ENCODE results near the gene ROGDI. TPM values are rescaled to one million over a fixed set of nuclear protein-coding genes. Genes with fewer than 3 reads are reported as not detected.

The ROGDI gene
- total and polyA plus RNA-seq, 5 donors from 2014 or later = 4.6 to 15.9 (median 7.1) TPM

DNA sequence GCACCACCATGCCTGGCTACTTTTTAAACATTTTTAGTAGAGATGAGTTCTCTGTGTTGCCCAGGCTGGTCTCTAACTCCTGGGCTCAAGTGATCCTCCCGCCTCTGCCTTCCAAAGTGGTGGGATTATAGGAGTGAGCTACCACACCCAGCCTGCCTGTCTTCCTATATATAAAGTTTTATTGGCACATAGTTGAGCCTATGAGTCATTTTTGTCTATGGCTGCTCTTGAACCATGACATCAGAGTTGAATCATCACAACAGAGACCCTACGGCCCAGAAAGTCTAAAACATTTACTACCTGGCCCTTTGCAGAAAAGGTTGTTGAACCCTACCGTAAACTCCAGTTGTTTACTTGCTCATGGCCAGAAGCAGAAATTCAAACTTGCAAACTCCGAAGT lies 22.2 kb downstream of the ROGDI start:
- Histone ChIP-seq H3K27me3 (ENCODE audit: control insufficient read depth, insufficient read depth, low read length) (no peaks in the 10 kb centered on the region), H3K9me3 (ENCODE audit: control insufficient read depth in 2 of 2, low read length in 2 of 2) (no peaks in the 10 kb centered on the region), H3K27ac (ENCODE audit: insufficient read depth, low read length, poor library complexity, severe bottlenecking) (no peak overlapping the region), H3K36me3 (ENCODE audit: control insufficient read depth, insufficient read depth, low read length) (no peaks in the 10 kb centered on the region), H3K4me3 (ENCODE audit: low read depth, low read length) (no peak overlapping the region), H3K4me1 (ENCODE audit: control insufficient read depth, insufficient read depth, low read length, poor library complexity, severe bottlenecking) (no peaks in the 10 kb centered on the region)
- Mint-ChIP-seq H3K9me3 (no peaks in the 10 kb centered on the region), H3K4me3 (no peak overlapping the region), H3K4me1 (no peaks in the 10 kb centered on the region), H3K27me3 (peaks cover 5% of the 10 kb centered on the region), H3K27ac (no peak overlapping the region), H3K36me3 (no peaks in the 10 kb centered on the region)
- DNase-seq (no peak), ATAC-seq (ENCODE audit: low read depth in 2 of 2) (no peak)

DNA sequence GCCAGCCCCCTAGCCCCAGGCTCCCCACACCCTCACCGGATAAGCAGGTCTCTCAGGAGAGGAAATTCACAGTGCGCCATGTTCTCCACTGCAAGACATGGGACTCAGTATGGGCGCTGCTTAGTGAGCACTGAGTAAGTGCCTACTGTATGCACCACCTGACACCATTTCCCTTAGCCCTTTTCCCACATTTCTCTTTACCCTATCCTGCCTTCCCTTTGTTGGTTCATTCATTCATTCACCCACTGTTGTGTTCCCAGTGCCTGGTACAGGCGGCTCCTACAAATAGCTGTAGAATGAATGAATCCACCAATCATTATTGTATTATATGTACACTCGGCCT lies 24.4 kb downstream of the ROGDI start:
- ATAC-seq (ENCODE audit: low read depth in 2 of 2) = no peak
- no peaks in the 10 kb centered on the region for H3K9me3 ChIP-seq (ENCODE audit: control insufficient read depth in 2 of 2, low read length in 2 of 2)
- H3K36me3 Mint-ChIP-seq = no peaks in the 10 kb centered on the region
- H3K4me3 ChIP-seq (ENCODE audit: low read depth, low read length) = no peak overlapping the region
- H3K4me1 ChIP-seq (ENCODE audit: control insufficient read depth, insufficient read depth, low read length, poor library complexity, severe bottlenecking) = no peaks in the 10 kb centered on the region
- H3K4me3 Mint-ChIP-seq = peak overlapping the region in 1 of 4 donors; percentile 12
- no peaks in the 10 kb centered on the region for H3K9me3 Mint-ChIP-seq
- DNase-seq = no peak
- H3K36me3 ChIP-seq (ENCODE audit: control insufficient read depth, insufficient read depth, low read length) = no peaks in the 10 kb centered on the region
- H3K27me3 Mint-ChIP-seq = peaks cover 5% of the 10 kb centered on the region
- no peak overlapping the region for H3K27ac ChIP-seq (ENCODE audit: insufficient read depth, low read length, poor library complexity, severe bottlenecking)
- no peak overlapping the region for H3K27ac Mint-ChIP-seq
- peaks cover 0 to 3% (median 1%) of the 10 kb centered on the region in 4 donors for H3K4me1 Mint-ChIP-seq
- no peaks in the 10 kb centered on the region for H3K27me3 ChIP-seq (ENCODE audit: control insufficient read depth, insufficient read depth, low read length)

DNA sequence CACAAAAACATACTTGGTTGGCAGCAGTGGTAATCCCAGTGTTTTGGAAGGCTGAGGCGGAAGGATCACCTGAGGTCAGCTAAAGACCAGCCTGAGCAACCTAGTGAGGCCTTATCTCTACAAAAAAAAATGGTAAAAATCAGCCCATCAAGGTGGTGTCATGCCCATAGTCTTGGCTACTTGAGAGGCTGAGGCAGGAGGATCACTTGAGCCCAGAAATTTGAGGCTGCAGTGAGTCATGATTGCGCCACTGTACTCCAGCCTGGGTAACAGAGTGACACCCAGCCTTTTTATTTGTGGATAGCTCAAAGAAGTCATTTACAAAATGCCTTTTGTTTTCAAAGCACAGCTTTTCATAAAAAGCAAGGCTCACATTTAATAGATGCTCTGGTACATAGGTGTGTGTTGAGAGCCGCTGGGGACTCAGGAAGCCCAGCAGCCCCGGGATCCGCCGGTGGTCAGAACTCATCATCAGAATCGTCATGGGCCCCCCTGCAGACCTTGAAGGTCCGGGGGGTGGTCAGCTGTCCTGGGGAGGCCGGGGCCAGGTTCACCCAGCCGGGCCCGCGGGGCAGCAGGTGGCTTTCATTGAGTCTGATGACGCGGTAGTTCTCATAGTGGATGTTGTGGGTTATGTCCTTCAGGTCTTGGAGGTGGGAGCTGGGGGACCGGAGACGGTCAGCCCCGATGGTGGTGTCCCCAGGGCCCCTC lies 24.9 kb downstream of the ROGDI start:
- peaks cover 5% of the 10 kb centered on the region for H3K27me3 Mint-ChIP-seq
- no peaks in the 10 kb centered on the region for H3K9me3 Mint-ChIP-seq
- no peaks in the 10 kb centered on the region for H3K36me3 Mint-ChIP-seq
- H3K27me3 ChIP-seq (ENCODE audit: control insufficient read depth, insufficient read depth, low read length) = no peaks in the 10 kb centered on the region
- no peaks in the 10 kb centered on the region for H3K9me3 ChIP-seq (ENCODE audit: control insufficient read depth in 2 of 2, low read length in 2 of 2)
- peak overlapping the region in 1 of 4 donors; percentile 12 for H3K4me3 Mint-ChIP-seq
- H3K36me3 ChIP-seq (ENCODE audit: control insufficient read depth, insufficient read depth, low read length) = no peaks in the 10 kb centered on the region
- ATAC-seq (ENCODE audit: low read depth in 2 of 2) (no peak), DNase-seq (no peak)
- H3K4me3 ChIP-seq (ENCODE audit: low read depth, low read length) = no peak overlapping the region
- H3K27ac Mint-ChIP-seq = no peak overlapping the region
- H3K4me1 Mint-ChIP-seq = peaks cover 0 to 3% (median 1%) of the 10 kb centered on the region in 4 donors
- H3K4me1 ChIP-seq (ENCODE audit: control insufficient read depth, insufficient read depth, low read length, poor library complexity, severe bottlenecking) = no peaks in the 10 kb centered on the region
- H3K27ac ChIP-seq (ENCODE audit: insufficient read depth, low read length, poor library complexity, severe bottlenecking) = no peak overlapping the region

DNA sequence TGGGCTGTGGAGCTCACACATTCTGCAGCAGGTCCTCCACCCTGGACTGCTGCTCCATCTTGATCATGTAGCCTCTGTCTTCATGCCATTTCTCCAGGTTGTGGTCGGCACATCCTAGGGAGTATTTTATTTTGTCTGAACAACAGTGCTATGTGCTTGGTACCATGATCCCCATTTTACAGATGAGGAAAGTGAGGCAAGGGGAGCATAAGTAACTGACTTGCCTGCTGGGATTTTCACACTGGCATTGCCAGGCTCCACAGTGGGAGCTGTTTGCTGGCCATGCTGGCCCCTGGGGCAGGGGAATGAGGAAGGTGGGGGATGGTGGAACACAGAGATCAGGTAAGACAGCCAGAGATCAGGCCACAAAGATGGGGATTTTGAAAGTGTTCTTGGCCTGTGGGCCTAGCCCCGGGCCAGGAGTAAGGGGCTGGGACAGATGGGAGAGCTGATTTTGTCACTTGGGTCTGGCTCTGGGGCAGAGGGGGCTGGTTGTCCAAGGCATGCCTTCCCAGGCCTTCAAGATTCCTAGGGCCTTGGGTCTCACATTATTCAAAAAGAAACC lies 26.2 kb downstream of the ROGDI start:
- no peak for DNase-seq
- H3K4me1 ChIP-seq (ENCODE audit: control insufficient read depth, insufficient read depth, low read length, poor library complexity, severe bottlenecking) = no peaks in the 10 kb centered on the region
- no peak overlapping the region for H3K27ac ChIP-seq (ENCODE audit: insufficient read depth, low read length, poor library complexity, severe bottlenecking)
- Mint-ChIP-seq H3K4me1 (peaks cover 0 to 3% (median 1%) of the 10 kb centered on the region in 4 donors), H3K36me3 (no peaks in the 10 kb centered on the region), H3K27ac (no peak overlapping the region), H3K4me3 (no peak overlapping the region), H3K9me3 (no peaks in the 10 kb centered on the region), H3K27me3 (peaks cover 5% of the 10 kb centered on the region)
- H3K27me3 ChIP-seq (ENCODE audit: control insufficient read depth, insufficient read depth, low read length) = no peaks in the 10 kb centered on the region
- no peak overlapping the region for H3K4me3 ChIP-seq (ENCODE audit: low read depth, low read length)
- ATAC-seq (ENCODE audit: low read depth in 2 of 2) = no peak
- H3K36me3 ChIP-seq (ENCODE audit: control insufficient read depth, insufficient read depth, low read length) = no peaks in the 10 kb centered on the region
- no peaks in the 10 kb centered on the region for H3K9me3 ChIP-seq (ENCODE audit: control insufficient read depth in 2 of 2, low read length in 2 of 2)

DNA sequence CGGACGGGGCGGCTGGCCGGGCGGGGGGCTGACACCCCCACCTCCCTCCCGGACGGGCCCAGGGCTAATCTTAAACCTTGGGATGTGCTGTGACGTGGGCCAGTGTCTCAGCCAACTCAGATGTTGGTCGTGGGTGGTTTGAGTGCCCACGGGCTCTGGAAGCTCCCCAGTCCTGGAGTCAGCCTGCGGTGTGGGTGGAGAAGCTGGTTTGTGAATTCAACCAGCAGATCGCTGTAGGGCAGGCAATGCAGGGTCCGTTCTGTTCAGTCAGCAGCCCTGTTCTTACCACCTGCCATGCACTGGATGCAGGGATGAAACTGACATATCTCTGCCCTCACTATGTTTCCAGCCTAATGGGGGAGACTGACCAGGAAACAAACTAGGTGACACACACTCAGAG lies 27.4 kb downstream of the ROGDI start:
- Mint-ChIP-seq H3K4me3 (no peak overlapping the region), H3K27me3 (peaks cover under 1% of the 10 kb centered on the region), H3K36me3 (no peaks in the 10 kb centered on the region), H3K9me3 (no peaks in the 10 kb centered on the region), H3K4me1 (peaks cover 0 to 3% (median 1%) of the 10 kb centered on the region in 4 donors), H3K27ac (no peak overlapping the region)
- ATAC-seq (ENCODE audit: low read depth in 2 of 2) = no peak
- no peaks in the 10 kb centered on the region for H3K36me3 ChIP-seq (ENCODE audit: control insufficient read depth, insufficient read depth, low read length)
- no peaks in the 10 kb centered on the region for H3K27me3 ChIP-seq (ENCODE audit: control insufficient read depth, insufficient read depth, low read length)
- no peak for DNase-seq
- no peak overlapping the region for H3K4me3 ChIP-seq (ENCODE audit: low read depth, low read length)
- H3K9me3 ChIP-seq (ENCODE audit: control insufficient read depth in 2 of 2, low read length in 2 of 2) = no peaks in the 10 kb centered on the region
- H3K27ac ChIP-seq (ENCODE audit: insufficient read depth, low read length, poor library complexity, severe bottlenecking) = no peak overlapping the region
- no peaks in the 10 kb centered on the region for H3K4me1 ChIP-seq (ENCODE audit: control insufficient read depth, insufficient read depth, low read length, poor library complexity, severe bottlenecking)

DNA sequence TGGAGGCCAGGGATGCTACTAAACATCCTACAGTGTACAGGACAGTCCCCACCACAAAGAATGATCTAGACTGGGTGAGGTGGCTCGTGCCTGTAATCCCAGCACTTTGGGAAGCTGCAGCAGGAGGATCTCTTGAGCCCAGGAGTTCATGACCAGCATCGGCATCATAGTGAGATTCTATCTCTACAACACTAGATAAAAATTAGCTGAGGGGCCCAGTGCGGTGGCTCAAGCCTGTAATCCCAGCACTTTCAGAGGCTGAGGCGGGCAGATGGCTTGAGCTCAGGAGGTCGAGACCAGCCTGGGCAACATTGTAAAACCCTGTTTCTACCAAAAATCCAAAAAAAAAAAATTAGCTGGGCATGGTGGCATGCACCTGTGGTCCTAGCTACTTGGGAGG lies 30.1 kb downstream of the ROGDI start:
- Histone ChIP-seq H3K4me1 (ENCODE audit: control insufficient read depth, insufficient read depth, low read length, poor library complexity, severe bottlenecking) (peaks cover 14% of the 10 kb centered on the region), H3K9me3 (ENCODE audit: control insufficient read depth in 2 of 2, low read length in 2 of 2) (no peaks in the 10 kb centered on the region), H3K27ac (ENCODE audit: insufficient read depth, low read length, poor library complexity, severe bottlenecking) (no peak overlapping the region), H3K36me3 (ENCODE audit: control insufficient read depth, insufficient read depth, low read length) (no peaks in the 10 kb centered on the region), H3K4me3 (ENCODE audit: low read depth, low read length) (no peak overlapping the region), H3K27me3 (ENCODE audit: control insufficient read depth, insufficient read depth, low read length) (no peaks in the 10 kb centered on the region)
- ATAC-seq (ENCODE audit: low read depth in 2 of 2) = no peak
- Mint-ChIP-seq H3K4me3 (no peak overlapping the region), H3K36me3 (no peaks in the 10 kb centered on the region), H3K27me3 (no peaks in the 10 kb centered on the region), H3K27ac (no peak overlapping the region), H3K4me1 (peaks cover 10 to 24% (median 14%) of the 10 kb centered on the region in 4 donors), H3K9me3 (no peaks in the 10 kb centered on the region)
- DNase-seq = no peak

DNA sequence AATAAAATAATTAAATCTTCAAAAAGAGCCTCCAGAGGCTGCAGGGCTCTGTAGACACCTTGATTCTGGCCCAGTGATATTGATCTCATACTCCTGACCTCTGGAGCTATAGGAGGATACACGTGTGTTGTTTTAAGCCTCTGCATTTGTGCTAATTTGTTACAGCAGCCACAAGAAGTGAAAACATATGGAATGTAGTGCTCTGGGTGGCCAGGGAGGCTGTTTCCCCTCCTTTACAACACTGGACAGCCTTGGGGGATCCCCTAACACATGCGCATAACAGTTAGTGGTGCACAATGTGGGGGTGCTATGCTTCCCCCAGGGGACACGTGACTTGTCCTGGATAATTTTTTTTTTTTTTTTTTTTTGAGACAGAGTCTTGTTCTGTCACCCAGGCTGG lies 30.8 kb downstream of the ROGDI start:
- Histone ChIP-seq H3K27me3 (ENCODE audit: control insufficient read depth, insufficient read depth, low read length) (no peaks in the 10 kb centered on the region), H3K9me3 (ENCODE audit: control insufficient read depth in 2 of 2, low read length in 2 of 2) (no peaks in the 10 kb centered on the region), H3K27ac (ENCODE audit: insufficient read depth, low read length, poor library complexity, severe bottlenecking) (no peak overlapping the region), H3K4me1 (ENCODE audit: control insufficient read depth, insufficient read depth, low read length, poor library complexity, severe bottlenecking) (peaks cover 19% of the 10 kb centered on the region), H3K4me3 (ENCODE audit: low read depth, low read length) (no peak overlapping the region), H3K36me3 (ENCODE audit: control insufficient read depth, insufficient read depth, low read length) (no peaks in the 10 kb centered on the region)
- Mint-ChIP-seq H3K27me3 (no peaks in the 10 kb centered on the region), H3K4me3 (peak overlapping the region in 1 of 4 donors; percentile 54), H3K27ac (no peak overlapping the region), H3K9me3 (no peaks in the 10 kb centered on the region), H3K4me1 (peaks cover 10 to 27% (median 16%) of the 10 kb centered on the region in 4 donors), H3K36me3 (no peaks in the 10 kb centered on the region)
- DNase-seq (no peak), ATAC-seq (ENCODE audit: low read depth in 2 of 2) (no peak)

DNA sequence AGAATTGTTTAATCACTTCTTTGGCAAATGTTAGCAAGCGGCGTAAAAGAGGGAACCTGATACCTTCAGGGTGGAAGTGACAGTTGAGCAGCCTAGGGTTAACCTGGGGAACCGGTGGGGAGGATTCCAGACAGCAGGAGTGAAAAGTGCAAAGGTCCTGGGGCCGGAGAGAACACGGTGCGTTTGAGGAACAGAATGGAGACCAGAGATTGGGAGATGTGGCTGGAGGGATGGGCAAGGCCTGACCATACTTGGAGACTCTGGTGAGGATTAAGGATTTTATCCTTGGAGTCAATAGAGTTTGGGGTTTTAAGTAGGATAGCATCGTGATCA lies 33.2 kb downstream of the ROGDI start:
- peaks cover 28% of the 10 kb centered on the region for H3K4me1 ChIP-seq (ENCODE audit: control insufficient read depth, insufficient read depth, low read length, poor library complexity, severe bottlenecking)
- peak overlapping the region; percentile 5 for H3K27ac ChIP-seq (ENCODE audit: insufficient read depth, low read length, poor library complexity, severe bottlenecking)
- no peaks in the 10 kb centered on the region for H3K9me3 ChIP-seq (ENCODE audit: control insufficient read depth in 2 of 2, low read length in 2 of 2)
- Mint-ChIP-seq H3K36me3 (no peaks in the 10 kb centered on the region), H3K4me3 (peak overlapping the region; percentile 93 to 98 (median 96)), H3K27ac (peak overlapping the region; percentile 46 to 95 (median 91)), H3K27me3 (no peaks in the 10 kb centered on the region), H3K4me1 (peaks cover 11 to 42% (median 27%) of the 10 kb centered on the region in 4 donors), H3K9me3 (no peaks in the 10 kb centered on the region)
- DNase-seq = no peak
- no peaks in the 10 kb centered on the region for H3K27me3 ChIP-seq (ENCODE audit: control insufficient read depth, insufficient read depth, low read length)
- H3K4me3 ChIP-seq (ENCODE audit: low read depth, low read length) = peak overlapping the region; percentile 19
- H3K36me3 ChIP-seq (ENCODE audit: control insufficient read depth, insufficient read depth, low read length) = no peaks in the 10 kb centered on the region
- no peak for ATAC-seq (ENCODE audit: low read depth in 2 of 2)

Measured in CD4-positive, CD25-positive, alpha-beta regulatory T cell (primary cell).